Bone marrow (tissue), 2 donors: ENCODE data around the gene DDX24.
"Not testable (repeated sequence)": the region's sequence is repeated elsewhere in the genome, so short reads cannot be mapped to it uniquely, and the experiment has no call there.

Source experiments
- DNase-seq, 2 donors: peaks; one replicate each; lab custom pipeline; 2025; lab: John Stamatoyannopoulos, UW

DDX24 gene

GRCh38 chr14:94081386-94081820, 401 bp upstream of the DDX24 start:
- DNase-seq: no peak

GRCh38 chr14:94079891-94080620, 946 bp downstream of the DDX24 start:
- no peak for DNase-seq

GRCh38 chr14:94077823-94078222, 3.2 kb downstream of the DDX24 start:
- DNase-seq: no peak

GRCh38 chr14:94077111-94077821, 3.7 kb downstream of the DDX24 start:
- no peak for DNase-seq

GRCh38 chr14:94075008-94075407, 6.0 kb downstream of the DDX24 start:
- DNase-seq: no peak

- no peak for DNase-seq
Measured at GRCh38 chr14:94074534-94074933, 6.5 kb downstream of the DDX24 start.

- DNase-seq: not testable (repeated sequence)
Measured at GRCh38 chr14:94072076-94072475, 8.9 kb downstream of the DDX24 start.

- no peak for DNase-seq
Measured at GRCh38 chr14:94066089-94066676, 14.8 kb downstream of the DDX24 start.

GRCh38 chr14:94062344-94062940, 18.6 kb downstream of the DDX24 start:
- no peak for DNase-seq

- no peak for DNase-seq
Measured at GRCh38 chr14:94059998-94060397, 21.0 kb downstream of the DDX24 start.

- no peak for DNase-seq
Measured at GRCh38 chr14:94058674-94059138, 22.3 kb downstream of the DDX24 start.

- no peak for DNase-seq
Measured at GRCh38 chr14:94058128-94058673, 22.8 kb downstream of the DDX24 start.

GRCh38 chr14:94056579-94057308, 24.3 kb downstream of the DDX24 start:
- no peak for DNase-seq

GRCh38 chr14:94054936-94055335, 26.1 kb downstream of the DDX24 start:
- no peak for DNase-seq

GRCh38 chr14:94054401-94054800, 26.6 kb downstream of the DDX24 start:
- DNase-seq: no peak

- no peak for DNase-seq
Measured at GRCh38 chr14:94052662-94053061, 28.3 kb downstream of the DDX24 start.

GRCh38 chr14:94052199-94052598, 28.8 kb downstream of the DDX24 start:
- no peak for DNase-seq

GRCh38 chr14:94051779-94052178, 29.2 kb downstream of the DDX24 start:
- DNase-seq: no peak

GRCh38 chr14:94051115-94051514, 29.9 kb downstream of the DDX24 start:
- DNase-seq: no peak

GRCh38 chr14:94050231-94050880, 30.6 kb downstream of the DDX24 start:
- no peak for DNase-seq

GRCh38 chr14:94049625-94050023, 31.4 kb downstream of the DDX24 start:
- no peak for DNase-seq
